SU-DHL-6 (cell line): Measurements from ENCODE around the gene SIGLEC7.

Experiments used
- H2AFZ ChIP-seq: fragments of 200-600 bp; sonication (generic); 2 replicates; pipeline ENCODE4 v1.6.1; 2014; ENCODE audit warnings: low read depth, mild to moderate bottlenecking, moderate library complexity, mixed read lengths, antibody characterized with exemption, low read length; ENCODE audit not compliant: severe bottlenecking
- H3F3A ChIP-seq: fragments of 200-600 bp; shearing (Covaris generic); 2 replicates; pipeline ENCODE4 v1.6.0; 2016; ENCODE audit warnings: antibody characterized with exemption, mild to moderate bottlenecking; ENCODE audit not compliant: insufficient read depth
- H3K27ac ChIP-seq: fragments of 200-600 bp; sonication (generic); 2 replicates; pipeline ENCODE4 v1.5.1; 2016; ENCODE audit warnings: low read depth, mild to moderate bottlenecking, low read length, moderate library complexity, mixed read lengths
- H3K27me3 ChIP-seq: fragments of 200-600 bp; sonication (generic), shearing (Covaris generic); 2 replicates; pipeline ENCODE4 v1.6.0; 2014; ENCODE audit warnings: mild to moderate bottlenecking, low read length
- H3K36me3 ChIP-seq: fragments of 200-600 bp; sonication (generic); 2 replicates; pipeline ENCODE4 v1.6.1; 2014; ENCODE audit warnings: mild to moderate bottlenecking, low read length, mixed read lengths
- H3K4me2 ChIP-seq: fragments of 300-600, 200-600 bp; shearing (Covaris generic), sonication (generic); 2 replicates; pipeline ENCODE4 v1.6.0; 2014; ENCODE audit warnings: low read length, low read depth, mild to moderate bottlenecking; ENCODE audit not compliant: poor library complexity, severe bottlenecking
- H3K4me3 ChIP-seq: fragments of 200-600 bp; sonication (generic); 2 replicates; pipeline ENCODE4 v1.5.1; 2014; ENCODE audit warnings: antibody characterized with exemption, low read length, mild to moderate bottlenecking, mixed read lengths; ENCODE audit not compliant: insufficient read depth, poor library complexity, severe bottlenecking
- H3K79me2 ChIP-seq: fragments of 200-600 bp; sonication (generic); 2 replicates; pipeline ENCODE4 v1.6.1; 2014; ENCODE audit warnings: mild to moderate bottlenecking, low read length, moderate library complexity; ENCODE audit not compliant: insufficient read depth
- H3K9ac ChIP-seq: fragments of 200-600 bp; sonication (generic); 2 replicates; pipeline ENCODE4 v1.7.0; 2014; ENCODE audit warnings: mild to moderate bottlenecking, low read length
- H3K9me2 ChIP-seq: fragments of 200-600 bp; sonication (generic); replicated peaks from 2 replicates; pipeline ENCODE4 v1.6.1; 2014; ENCODE audit warnings: low read length; ENCODE audit not compliant: insufficient read depth
- H3K9me3 ChIP-seq: fragments of 200-600 bp; sonication (generic); 2 replicates; pipeline ENCODE4 v1.6.1; 2014; ENCODE audit warnings: low read length, mixed read lengths; ENCODE audit not compliant: insufficient read depth
- H4K20me1 ChIP-seq: fragments of 200-600 bp; sonication (generic); 2 replicates; pipeline ENCODE4 v1.6.1; 2014; ENCODE audit warnings: low read depth, mild to moderate bottlenecking, antibody characterized with exemption, low read length, moderate library complexity, mixed read lengths
- EZH2phosphoT487 ChIP-seq: fragments of 200-600 bp; sonication (generic), shearing (Covaris generic); conservative IDR thresholded peaks from 2 replicates; pipeline ENCODE4 v1.6.1; 2018; ENCODE audit warnings: mild to moderate bottlenecking, antibody characterized with exemption, low read length, moderate library complexity, mixed read lengths
- TF ChIP-seq, protein P1 (sequence below): fragments of 200-600 bp; sonication (generic); IDR thresholded peaks from one replicate; pipeline ENCODE4 v1.5.1; 2017; ENCODE audit warnings: antibody characterized with exemption, mild to moderate bottlenecking, low read length, moderate library complexity; ENCODE audit not compliant: insufficient read depth, poor library complexity, severe bottlenecking

The SIGLEC7 gene

DNA sequence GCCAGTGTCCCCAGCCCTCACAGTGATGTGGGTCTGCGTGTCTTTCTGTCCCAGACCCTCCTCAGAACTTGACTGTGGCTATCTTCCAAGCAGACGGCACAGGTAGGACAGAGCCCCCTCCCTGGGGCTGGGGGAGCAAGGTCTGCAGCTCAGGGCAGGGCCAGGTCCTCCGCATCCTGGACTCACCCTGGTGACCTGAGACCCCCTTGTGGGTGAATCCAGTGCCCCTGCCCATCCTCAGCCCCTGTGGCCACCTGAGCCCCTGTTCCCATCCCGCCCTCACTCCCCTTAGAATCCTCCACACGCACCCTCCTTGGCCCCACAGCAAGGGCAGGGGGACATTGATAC, 43.7 kb downstream of the SIGLEC7 start:
- Histone ChIP-seq H3K36me3 (no peaks in the 10 kb centered on the region), H3K27me3 (no peaks in the 10 kb centered on the region)
- TF ChIP-seq, protein P1, sequence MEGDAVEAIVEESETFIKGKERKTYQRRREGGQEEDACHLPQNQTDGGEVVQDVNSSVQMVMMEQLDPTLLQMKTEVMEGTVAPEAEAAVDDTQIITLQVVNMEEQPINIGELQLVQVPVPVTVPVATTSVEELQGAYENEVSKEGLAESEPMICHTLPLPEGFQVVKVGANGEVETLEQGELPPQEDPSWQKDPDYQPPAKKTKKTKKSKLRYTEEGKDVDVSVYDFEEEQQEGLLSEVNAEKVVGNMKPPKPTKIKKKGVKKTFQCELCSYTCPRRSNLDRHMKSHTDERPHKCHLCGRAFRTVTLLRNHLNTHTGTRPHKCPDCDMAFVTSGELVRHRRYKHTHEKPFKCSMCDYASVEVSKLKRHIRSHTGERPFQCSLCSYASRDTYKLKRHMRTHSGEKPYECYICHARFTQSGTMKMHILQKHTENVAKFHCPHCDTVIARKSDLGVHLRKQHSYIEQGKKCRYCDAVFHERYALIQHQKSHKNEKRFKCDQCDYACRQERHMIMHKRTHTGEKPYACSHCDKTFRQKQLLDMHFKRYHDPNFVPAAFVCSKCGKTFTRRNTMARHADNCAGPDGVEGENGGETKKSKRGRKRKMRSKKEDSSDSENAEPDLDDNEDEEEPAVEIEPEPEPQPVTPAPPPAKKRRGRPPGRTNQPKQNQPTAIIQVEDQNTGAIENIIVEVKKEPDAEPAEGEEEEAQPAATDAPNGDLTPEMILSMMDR = no peak
- TF ChIP-seq EZH2phosphoT487 = no peak

DNA sequence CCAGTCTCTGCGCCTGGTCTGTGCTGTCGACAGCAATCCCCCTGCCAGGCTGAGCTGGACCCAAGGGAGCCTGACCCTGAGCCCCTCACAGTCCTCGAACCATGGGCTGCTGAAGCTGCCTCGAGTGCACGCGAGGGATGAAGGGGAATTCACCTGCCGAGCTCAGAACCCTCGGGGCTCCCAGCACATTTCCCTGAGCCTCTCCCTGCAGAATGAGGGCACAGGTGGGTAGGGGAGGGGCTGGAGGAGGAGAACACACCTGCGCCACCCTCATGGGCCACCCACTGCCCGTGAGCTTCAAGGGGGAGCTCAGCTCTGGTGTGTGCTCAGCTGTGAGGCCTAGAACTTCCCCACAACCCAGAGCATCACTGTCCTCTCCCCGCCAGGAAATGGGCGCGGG, 44.2 kb downstream of the SIGLEC7 start:
- no peaks in the 10 kb centered on the region for H3K9me3 ChIP-seq
- H3K4me2 ChIP-seq = no peak overlapping the region
- H3K9ac ChIP-seq = no peak overlapping the region
- no peaks in the 10 kb centered on the region for H3F3A ChIP-seq
- no peaks in the 10 kb centered on the region for H4K20me1 ChIP-seq
- H3K36me3 ChIP-seq = no peaks in the 10 kb centered on the region
- H3K4me3 ChIP-seq = no peak overlapping the region
- H3K9me2 ChIP-seq = no peaks in the 10 kb centered on the region
- TF ChIP-seq, protein P1 = no peak
- TF ChIP-seq EZH2phosphoT487 = no peak
- H3K27me3 ChIP-seq = no peaks in the 10 kb centered on the region
- H3K79me2 ChIP-seq = no peaks in the 10 kb centered on the region
- no peak overlapping the region for H2AFZ ChIP-seq
- H3K27ac ChIP-seq = no peak overlapping the region

More for the DNA sequence above, 43.7 kb downstream of the SIGLEC7 start:
- H4K20me1 ChIP-seq = no peaks in the 10 kb centered on the region
- H3K9me3 ChIP-seq = no peaks in the 10 kb centered on the region
- no peak overlapping the region for H3K27ac ChIP-seq
- no peak overlapping the region for H3K9ac ChIP-seq
- H3K4me2 ChIP-seq = no peak overlapping the region
- no peaks in the 10 kb centered on the region for H3K9me2 ChIP-seq
- no peak overlapping the region for H2AFZ ChIP-seq
- H3K79me2 ChIP-seq = no peaks in the 10 kb centered on the region
- no peaks in the 10 kb centered on the region for H3F3A ChIP-seq
- H3K4me3 ChIP-seq = no peak overlapping the region

DNA sequence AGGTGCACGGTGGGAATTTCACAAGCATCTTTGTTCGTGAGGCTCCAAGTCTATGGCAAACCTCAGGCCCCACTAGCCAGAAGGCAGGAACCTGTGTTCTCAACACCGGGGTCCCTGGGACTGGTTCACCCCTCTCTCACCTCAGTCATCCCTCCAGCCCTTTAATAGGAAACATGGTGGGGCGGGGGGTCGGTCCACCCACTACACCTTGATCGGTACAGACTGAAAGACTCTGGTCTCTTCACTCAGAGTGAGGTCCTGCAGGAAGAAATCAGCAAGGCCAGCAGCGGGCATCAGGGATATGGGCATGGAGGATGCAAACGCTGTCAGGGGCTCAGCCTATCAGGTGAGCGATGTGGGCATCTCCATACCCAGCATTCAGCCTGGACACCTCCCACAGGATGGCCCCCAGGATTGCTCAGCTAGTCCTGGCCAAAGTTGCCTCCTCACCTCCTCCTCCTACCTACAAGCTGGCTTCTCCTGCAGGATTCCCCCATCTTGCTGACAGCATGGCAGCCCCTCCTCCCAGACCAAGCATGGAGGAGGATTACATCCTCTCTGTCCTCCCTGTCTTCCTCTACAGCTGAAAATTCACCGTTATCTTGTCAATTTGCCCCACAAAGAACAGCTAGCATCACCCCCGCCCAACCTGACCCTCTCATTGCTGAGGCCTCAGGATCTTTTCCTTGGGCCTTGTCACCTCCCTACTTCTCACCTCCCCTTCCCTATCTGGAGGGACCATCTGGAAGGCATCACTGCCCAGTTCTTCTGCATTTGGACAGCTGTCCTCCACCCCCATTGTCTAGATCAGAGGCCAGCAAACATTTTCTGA, 45.5 kb downstream of the SIGLEC7 start:
- H3F3A ChIP-seq = no peaks in the 10 kb centered on the region
- H3K4me2 ChIP-seq = no peak overlapping the region
- H3K9me3 ChIP-seq = no peaks in the 10 kb centered on the region
- H3K79me2 ChIP-seq = no peaks in the 10 kb centered on the region
- no peak overlapping the region for H2AFZ ChIP-seq
- no peak overlapping the region for H3K4me3 ChIP-seq
- no peak overlapping the region for H3K27ac ChIP-seq
- no peaks in the 10 kb centered on the region for H3K9me2 ChIP-seq
- no peaks in the 10 kb centered on the region for H3K36me3 ChIP-seq
- no peak for TF ChIP-seq EZH2phosphoT487
- TF ChIP-seq, protein P1 = no peak
- H4K20me1 ChIP-seq = no peaks in the 10 kb centered on the region
- no peaks in the 10 kb centered on the region for H3K27me3 ChIP-seq
- no peak overlapping the region for H3K9ac ChIP-seq
